ENCODE measurements around the gene SEPSECS. TPM values are rescaled to one million over a fixed set of nuclear protein-coding genes. Genes with fewer than 3 reads are reported as not detected.

SEPSECS gene
- total and polyA plus RNA-seq, 2 of the 13 experiments (the other 11 are each of a cell fraction or from before 2014, with no cell fraction given): 9.4 to 14.3 TPM

DNA sequence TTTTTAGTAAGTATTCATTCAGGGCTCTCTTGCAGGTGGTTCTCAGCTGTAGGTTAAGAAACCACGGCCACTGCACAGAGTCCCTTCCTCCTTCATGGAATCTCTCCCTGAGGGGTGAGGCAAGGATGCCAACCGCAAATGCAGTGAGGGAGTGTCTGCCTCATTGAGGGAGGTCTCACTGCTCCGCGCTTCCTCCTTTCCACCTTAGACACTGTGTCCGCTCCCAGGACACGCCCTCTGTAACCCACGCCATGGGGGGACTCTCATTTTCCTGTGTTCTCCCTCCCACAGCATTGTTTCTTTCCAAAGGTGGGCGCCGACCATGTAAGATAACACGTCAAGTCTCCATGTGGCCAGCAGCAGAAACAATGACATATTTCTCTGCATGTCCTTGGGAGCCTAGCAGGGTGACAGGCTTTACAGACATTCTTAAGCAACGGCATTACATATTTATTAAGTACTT lies 63.2 kb downstream of the SEPSECS start:
- 58% methylated on average over 9 of the region's 11 CpGs for WGBS (ENCODE audit: low lambda C conversion rate)
- Histone ChIP-seq H3K27ac (ENCODE audit: extremely low read length, insufficient read depth, low read length) (no peak overlapping the region), H3K4me3 (replicated peaks in 1 of 3; ENCODE audit: insufficient read depth in 1 of 3, low read depth in 2 of 3, low read length in 3 of 3) (no peak overlapping the region), H3K36me3 (replicated peaks in 1 of 2; ENCODE audit: control insufficient read depth in 1 of 2, insufficient read depth in 2 of 2, low read length in 2 of 2) (no peaks in the 10 kb centered on the region), H3K4me2 (ENCODE audit: low read depth, low read length) (no peak overlapping the region), H3K4me1 (ENCODE audit: insufficient read depth, low read length) (0 out of 2 replicates have a peak, but pooled peaks cover 7% of the 10 kb centered on the region), H3K79me2 (ENCODE audit: insufficient read depth, low read length) (no peaks in the 10 kb centered on the region), H3K27me3 (ENCODE audit: control insufficient read depth in 1 of 2, insufficient read depth in 2 of 2, low read length in 2 of 2) (peaks cover 0 to 10% of the 10 kb centered on the region in 2 experiments; a peak in 2 of 5 replicates), H2AFZ (ENCODE audit: low read length) (no peak overlapping the region), H4K20me1 (ENCODE audit: insufficient read depth, low read length) (no peaks in the 10 kb centered on the region), H3K9me3 (ENCODE audit: low read length) (peaks cover 9% of the 10 kb centered on the region), H3K9ac (ENCODE audit: insufficient read depth, low read depth, low read length) (no peak overlapping the region)
- intact Hi-C loops (cut with micrococcal nuclease; ENCODE audit: unreplicated experiment) (no loop called here), in situ Hi-C loops (cut with HindIII; ENCODE audit: extremely low pct_ligation_motif_present, low pct_unique_long_range_greater_than_20kb) (no loop called here)
- ChIA-PET POLR2A (no interaction called here), CTCF (ENCODE audit: low intra/inter-chr PET ratio, low total read pairs) (no interaction called here)
- ATAC-seq (no peak; the same call in 2 of the 3 replicates), DNase-seq (ENCODE audit: low spot score) (no peak), FAIRE-seq (no peak)
- no TSS peak for BruUV-seq (replicated peaks)
- no peak for TF ChIP-seq ZNF761 (CRISPR knock-in tag; conservative IDR thresholded peaks at IDR 0.05)
- no peak for TF ChIP-seq ZNF207 (IDR thresholded peaks at IDR 0.05; ENCODE audit: borderline replicate concordance)
- TF ChIP-seq, protein P1, sequence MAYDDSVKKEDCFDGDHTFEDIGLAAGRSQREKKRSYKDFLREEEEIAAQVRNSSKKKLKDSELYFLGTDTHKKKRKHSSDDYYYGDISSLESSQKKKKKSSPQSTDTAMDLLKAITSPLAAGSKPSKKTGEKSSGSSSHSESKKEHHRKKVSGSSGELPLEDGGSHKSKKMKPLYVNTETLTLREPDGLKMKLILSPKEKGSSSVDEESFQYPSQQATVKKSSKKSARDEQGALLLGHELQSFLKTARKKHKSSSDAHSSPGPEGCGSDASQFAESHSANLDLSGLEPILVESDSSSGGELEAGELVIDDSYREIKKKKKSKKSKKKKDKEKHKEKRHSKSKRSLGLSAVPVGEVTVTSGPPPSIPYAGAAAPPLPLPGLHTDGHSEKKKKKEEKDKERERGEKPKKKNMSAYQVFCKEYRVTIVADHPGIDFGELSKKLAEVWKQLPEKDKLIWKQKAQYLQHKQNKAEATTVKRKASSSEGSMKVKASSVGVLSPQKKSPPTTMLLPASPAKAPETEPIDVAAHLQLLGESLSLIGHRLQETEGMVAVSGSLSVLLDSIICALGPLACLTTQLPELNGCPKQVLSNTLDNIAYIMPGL (CRISPR knock-in tag; IDR thresholded peaks at IDR 0.05; ENCODE audit: borderline replicate concordance in 1 of 2, low read depth in 1 of 2): no peak
- no peak for TF ChIP-seq TCF7 (IDR thresholded peaks at IDR 0.05; ENCODE audit: low read depth)
- TF ChIP-seq, protein P2, sequence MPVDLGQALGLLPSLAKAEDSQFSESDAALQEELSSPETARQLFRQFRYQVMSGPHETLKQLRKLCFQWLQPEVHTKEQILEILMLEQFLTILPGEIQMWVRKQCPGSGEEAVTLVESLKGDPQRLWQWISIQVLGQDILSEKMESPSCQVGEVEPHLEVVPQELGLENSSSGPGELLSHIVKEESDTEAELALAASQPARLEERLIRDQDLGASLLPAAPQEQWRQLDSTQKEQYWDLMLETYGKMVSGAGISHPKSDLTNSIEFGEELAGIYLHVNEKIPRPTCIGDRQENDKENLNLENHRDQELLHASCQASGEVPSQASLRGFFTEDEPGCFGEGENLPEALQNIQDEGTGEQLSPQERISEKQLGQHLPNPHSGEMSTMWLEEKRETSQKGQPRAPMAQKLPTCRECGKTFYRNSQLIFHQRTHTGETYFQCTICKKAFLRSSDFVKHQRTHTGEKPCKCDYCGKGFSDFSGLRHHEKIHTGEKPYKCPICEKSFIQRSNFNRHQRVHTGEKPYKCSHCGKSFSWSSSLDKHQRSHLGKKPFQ (CRISPR knock-in tag; IDR thresholded peaks at IDR 0.05; ENCODE audit: insufficient replicate concordance): no peak
- TF ChIP-seq, protein P3, sequence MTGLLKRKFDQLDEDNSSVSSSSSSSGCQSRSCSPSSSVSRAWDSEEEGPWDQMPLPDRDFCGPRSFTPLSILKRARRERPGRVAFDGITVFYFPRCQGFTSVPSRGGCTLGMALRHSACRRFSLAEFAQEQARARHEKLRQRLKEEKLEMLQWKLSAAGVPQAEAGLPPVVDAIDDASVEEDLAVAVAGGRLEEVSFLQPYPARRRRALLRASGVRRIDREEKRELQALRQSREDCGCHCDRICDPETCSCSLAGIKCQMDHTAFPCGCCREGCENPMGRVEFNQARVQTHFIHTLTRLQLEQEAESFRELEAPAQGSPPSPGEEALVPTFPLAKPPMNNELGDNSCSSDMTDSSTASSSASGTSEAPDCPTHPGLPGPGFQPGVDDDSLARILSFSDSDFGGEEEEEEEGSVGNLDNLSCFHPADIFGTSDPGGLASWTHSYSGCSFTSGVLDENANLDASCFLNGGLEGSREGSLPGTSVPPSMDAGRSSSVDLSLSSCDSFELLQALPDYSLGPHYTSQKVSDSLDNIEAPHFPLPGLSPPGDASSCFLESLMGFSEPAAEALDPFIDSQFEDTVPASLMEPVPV (CRISPR knock-in tag; IDR thresholded peaks at IDR 0.05): no peak
- no peak for TF ChIP-seq ZNF10 (CRISPR knock-in tag; IDR thresholded peaks at IDR 0.05; ENCODE audit: borderline replicate concordance, low read depth)
- TF ChIP-seq, protein P4, sequence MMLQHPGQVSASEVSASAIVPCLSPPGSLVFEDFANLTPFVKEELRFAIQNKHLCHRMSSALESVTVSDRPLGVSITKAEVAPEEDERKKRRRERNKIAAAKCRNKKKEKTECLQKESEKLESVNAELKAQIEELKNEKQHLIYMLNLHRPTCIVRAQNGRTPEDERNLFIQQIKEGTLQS (CRISPR knock-in tag; IDR thresholded peaks at IDR 0.05): no peak
- TF ChIP-seq ZNF282 (IDR thresholded peaks at IDR 0.05; ENCODE audit: partially characterized antibody): no peak
- no peak for TF ChIP-seq KDM4B (CRISPR knock-in tag; IDR thresholded peaks at IDR 0.05)
- no peak for TF ChIP-seq BCL6 (CRISPR knock-in tag; IDR thresholded peaks at IDR 0.05)
- TF ChIP-seq ZNF776 (CRISPR knock-in tag; IDR thresholded peaks at IDR 0.05): no peak
- TF ChIP-seq YY1 (IDR thresholded peaks at IDR 0.05; ENCODE audit: insufficient read depth, insufficient replicate concordance, low read depth, low read length): no peak
- no peak for TF ChIP-seq KMT2B (CRISPR knock-in tag; IDR thresholded peaks at IDR 0.05)
- TF ChIP-seq ZNF629 (CRISPR knock-in tag; conservative IDR thresholded peaks at IDR 0.05): no peak
- no peak for TF ChIP-seq NBN (conservative IDR thresholded peaks at IDR 0.05)
